Stimulated activated CD4-positive, alpha-beta T cell treated with anti-CD3 and anti-CD28 coated beads, Interleukin-4, amount 100 ng/mL, for 1 hour (primary cell): Measurements from ENCODE around the gene SRRM3.
"Not testable (repeated sequence)": the region's sequence is repeated elsewhere in the genome, so short reads cannot be mapped to it uniquely, and the experiment has no call there.

Experiments
- DNase-seq: peaks from one replicate; pipeline ENCODE4 v3.0.0-alpha.2; 2020

The SRRM3 gene

GRCh38 chr7:76231583-76231982 lies 29.9 kb downstream of the SRRM3 start:
- no peak for DNase-seq

- no peak for DNase-seq
Measured at GRCh38 chr7:76232698-76233097, 31.0 kb downstream of the SRRM3 start.

GRCh38 chr7:76233538-76234281 lies 32.0 kb downstream of the SRRM3 start:
- DNase-seq: no peak

GRCh38 chr7:76234282-76234584 lies 32.5 kb downstream of the SRRM3 start:
- no peak for DNase-seq

- DNase-seq: peak; percentile 80
Measured at GRCh38 chr7:76234931-76235441, 33.3 kb downstream of the SRRM3 start.

GRCh38 chr7:76236224-76236623 lies 34.5 kb downstream of the SRRM3 start:
- DNase-seq: no peak

GRCh38 chr7:76238326-76238725 lies 36.6 kb downstream of the SRRM3 start:
- no peak for DNase-seq

GRCh38 chr7:76241141-76241540 lies 39.4 kb downstream of the SRRM3 start:
- no peak for DNase-seq

GRCh38 chr7:76242517-76243063 lies 40.9 kb downstream of the SRRM3 start:
- DNase-seq: not testable (repeated sequence)

GRCh38 chr7:76244781-76245391 lies 43.2 kb downstream of the SRRM3 start:
- DNase-seq: no peak

GRCh38 chr7:76246804-76247389 lies 45.2 kb downstream of the SRRM3 start:
- DNase-seq: no peak

GRCh38 chr7:76247938-76248337 lies 46.2 kb downstream of the SRRM3 start:
- no peak for DNase-seq

- no peak for DNase-seq
Measured at GRCh38 chr7:76252021-76252420, 50.3 kb downstream of the SRRM3 start.

- no peak for DNase-seq
Measured at GRCh38 chr7:76254781-76255180, 53.1 kb downstream of the SRRM3 start.

- no peak for DNase-seq
Measured at GRCh38 chr7:76257973-76258372, 56.3 kb downstream of the SRRM3 start.

- no peak for DNase-seq
Measured at GRCh38 chr7:76259124-76260093, 57.7 kb downstream of the SRRM3 start.

GRCh38 chr7:76260171-76260703 lies 58.5 kb downstream of the SRRM3 start:
- DNase-seq: peak; percentile 50

- no peak for DNase-seq
Measured at GRCh38 chr7:76261329-76261728, 59.6 kb downstream of the SRRM3 start.

GRCh38 chr7:76261931-76262330 lies 60.2 kb downstream of the SRRM3 start:
- no peak for DNase-seq

- DNase-seq: no peak
Measured at GRCh38 chr7:76262683-76263402, 61.1 kb downstream of the SRRM3 start.

GRCh38 chr7:76265299-76265698 lies 63.6 kb downstream of the SRRM3 start:
- no peak for DNase-seq
